H1 (cell line): ENCODE data around the gene ZNF789. TPM values are rescaled to one million over a fixed set of nuclear protein-coding genes. Genes with fewer than 3 reads are reported as not detected.
A peak's percentile ranks its signal among the peaks of the same experiment; 100 is the strongest.

Experiments used
- CTCF ChIA-PET: fragments of 300-600 bp; sonication (Branson Sonifier 250); formaldehyde crosslinking; loops from one replicate; lab custom pipeline; 2021; ENCODE audit not compliant: partially characterized antibody; lab: Charles Lee
- POLR2A ChIA-PET: fragments of 300-600 bp; sonication (Branson Sonifier 250); formaldehyde crosslinking; loops from one replicate; lab custom pipeline; 2021; ENCODE audit warnings: inconsistent platforms; ENCODE audit not compliant: partially characterized antibody; lab: Charles Lee
- DNase-seq, 2 experiments: peaks; one replicate each; pipeline versions ENCODE4 v3.0.0 to v3.0.0-alpha.2; 2010 to 2022; ENCODE audit warnings: low spot score in 2 of 2, low read depth in 1 of 2, mixed read lengths in 1 of 2
- FAIRE-seq: peaks from 2 replicates; lab custom pipeline; 2011; peaks lifted over from hg19 to GRCh38; lab: Jason Lieb, UNC
- H2AFZ ChIP-seq: 2 replicates; pipeline ENCODE4 v1.8.1; 2012; ENCODE audit warnings: low read length, inconsistent platforms
- H2AK5ac ChIP-seq: 2 replicates; pipeline ENCODE4 v1.6.1; 2013; ENCODE audit warnings: low read depth, low read length
- H2BK120ac ChIP-seq: replicated peaks from 2 replicates; pipeline ENCODE3; 2013; ENCODE audit warnings: low read depth, low read length, inconsistent platforms
- H2BK12ac ChIP-seq: 2 replicates; pipeline ENCODE4 v1.6.1; 2013; ENCODE audit warnings: low read depth, low read length
- H2BK15ac ChIP-seq: 2 replicates; pipeline ENCODE4 v1.6.1; 2013; ENCODE audit warnings: low read length
- H2BK20ac ChIP-seq: 2 replicates; pipeline ENCODE4 v1.6.1; 2013; ENCODE audit warnings: low read length
- H2BK5ac ChIP-seq: 2 replicates; pipeline ENCODE4 v1.6.1; 2013; ENCODE audit warnings: low read depth, low read length
- H3K14ac ChIP-seq: 2 replicates; pipeline ENCODE4 v1.6.1; 2013; ENCODE audit warnings: inconsistent platforms; ENCODE audit not compliant: insufficient read length
- H3K18ac ChIP-seq: 2 replicates; pipeline ENCODE4 v1.6.1; 2013; ENCODE audit warnings: low read length; ENCODE audit errors: extremely low read depth
- H3K23ac ChIP-seq: 2 replicates; pipeline ENCODE4 v1.6.1; 2013; ENCODE audit warnings: inconsistent platforms; ENCODE audit not compliant: insufficient read length
- H3K23me2 ChIP-seq: 2 replicates; pipeline ENCODE4 v1.6.1; 2013; ENCODE audit warnings: low read depth, low read length
- H3K27ac ChIP-seq: 2 replicates; pipeline ENCODE4 v1.6.1; 2011; ENCODE audit warnings: low read depth, low read length, inconsistent platforms
- H3K27me3 ChIP-seq, 4 experiments: replicated peaks in 1 of 4; 1 replicate in 1 of 4; 2 replicates in 3 of 4; pipeline versions ENCODE4 v1.6.1 to v1.8.1; 2011 to 2013; ENCODE audit warnings: low read length in 3 of 4, mild to moderate bottlenecking in 3 of 4, inconsistent platforms in 2 of 4, mixed read lengths in 2 of 4, moderate library complexity in 1 of 4; ENCODE audit not compliant: control insufficient read depth in 3 of 4, insufficient read depth in 3 of 4; ENCODE audit errors: extremely low read depth in 1 of 4
- H3K36me3 ChIP-seq, 4 experiments: 2 replicates each; pipeline versions ENCODE4 v1.6.1 to v1.8.1; 2011 to 2013; ENCODE audit warnings: mild to moderate bottlenecking in 4 of 4, low read length in 3 of 4, moderate library complexity in 2 of 4, control low read depth in 1 of 4, inconsistent platforms in 1 of 4; ENCODE audit not compliant: insufficient read depth in 4 of 4, control insufficient read depth in 2 of 4
- H3K4ac ChIP-seq: replicated peaks from 2 replicates; pipeline ENCODE3; 2013; ENCODE audit warnings: low read length, low read depth, mixed read lengths, inconsistent platforms; ENCODE audit not compliant: insufficient read length
- H3K4me1 ChIP-seq, 4 experiments: replicated peaks in 1 of 4; 1 replicate in 1 of 4; 2 replicates in 3 of 4; pipeline versions ENCODE4 v1.6.1 to v1.8.1; 2011 to 2013; ENCODE audit warnings: low read length in 3 of 4, inconsistent platforms in 2 of 4, mixed read lengths in 1 of 4; ENCODE audit not compliant: insufficient read depth in 4 of 4, control insufficient read depth in 3 of 4
- H3K4me2 ChIP-seq, 2 experiments: 2 replicates each; pipeline versions ENCODE4 v1.6.1 to v1.8.1; 2011 to 2013; ENCODE audit warnings: low read depth in 2 of 2, low read length in 2 of 2, control low read depth in 1 of 2, inconsistent platforms in 1 of 2, mild to moderate bottlenecking in 1 of 2; ENCODE audit not compliant: insufficient read depth in 1 of 2
- H3K4me3 ChIP-seq, 4 experiments: fragments of 200-600, 300-600 bp in 1 of 4; sonication (generic), shearing (Covaris generic), sonication (Bioruptor Twin) in 1 of 4; 2 replicates each; pipeline versions ENCODE4 v1.5.1 to v1.8.1; 2011 to 2016; ENCODE audit warnings: low read length in 4 of 4, low read depth in 3 of 4, control low read depth in 2 of 4, inconsistent platforms in 2 of 4, mild to moderate bottlenecking in 2 of 4, mixed read lengths in 1 of 4, moderate library complexity in 1 of 4; ENCODE audit not compliant: insufficient read depth in 2 of 4; ENCODE audit errors: extremely low read depth in 1 of 4
- H3K56ac ChIP-seq: replicated peaks from 2 replicates; pipeline ENCODE3; 2013; ENCODE audit warnings: low read depth, mild to moderate bottlenecking, mixed read lengths, low read length, inconsistent platforms; ENCODE audit not compliant: insufficient read length
- H3K79me1 ChIP-seq: 2 replicates; pipeline ENCODE4 v1.6.1; 2013; ENCODE audit warnings: low read depth, low read length, control low read depth
- H3K79me2 ChIP-seq, 2 experiments: 2 replicates each; pipeline versions ENCODE4 v1.6.1 to v1.8.1; 2012 to 2013; ENCODE audit warnings: low read length in 2 of 2, mild to moderate bottlenecking in 2 of 2, inconsistent platforms in 1 of 2; ENCODE audit not compliant: insufficient read depth in 2 of 2, control insufficient read depth in 1 of 2
- H3K9ac ChIP-seq, 4 experiments: replicated peaks in 1 of 4; 1 replicate in 1 of 4; 2 replicates in 3 of 4; pipeline versions ENCODE4 v1.6.1 to v1.8.1; 2011 to 2013; ENCODE audit warnings: low read depth in 3 of 4, low read length in 3 of 4, control low read depth in 2 of 4, mild to moderate bottlenecking in 2 of 4, moderate library complexity in 2 of 4, inconsistent platforms in 1 of 4; ENCODE audit errors: extremely low read depth in 1 of 4
- H3K9me3 ChIP-seq, 2 experiments: 2 replicates each; pipeline versions ENCODE4 v1.6.1 to v1.8.1; 2012 to 2013; ENCODE audit warnings: mild to moderate bottlenecking in 2 of 2, moderate library complexity in 2 of 2, control low read depth in 1 of 2, inconsistent platforms in 1 of 2, low read depth in 1 of 2, low read length in 1 of 2, mixed read lengths in 1 of 2; ENCODE audit not compliant: insufficient read depth in 2 of 2
- H4K20me1 ChIP-seq, 2 experiments: replicated peaks in 1 of 2; 2 replicates each; pipeline versions ENCODE3 to v1.8.1; 2011 to 2013; ENCODE audit warnings: inconsistent platforms in 2 of 2, low read length in 2 of 2, mild to moderate bottlenecking in 1 of 2; ENCODE audit not compliant: insufficient read depth in 2 of 2, control insufficient read depth in 1 of 2
- H4K5ac ChIP-seq: 2 replicates; pipeline ENCODE4 v1.6.1; 2013; ENCODE audit warnings: low read length, low read depth, mixed read lengths, inconsistent platforms; ENCODE audit not compliant: insufficient read length
- H4K8ac ChIP-seq: 2 replicates; pipeline ENCODE4 v1.8.0; 2013; ENCODE audit warnings: mild to moderate bottlenecking, moderate library complexity, low read length, inconsistent platforms; ENCODE audit not compliant: insufficient read depth; ENCODE audit errors: extremely low read depth
- H4K91ac ChIP-seq: replicated peaks from 2 replicates; pipeline ENCODE3; 2013; ENCODE audit warnings: low read length, mixed read lengths, inconsistent platforms; ENCODE audit not compliant: insufficient read length
- EGR1 ChIP-seq: IDR thresholded peaks from 2 replicates; pipeline ENCODE4 v1.6.1; 2011; ENCODE audit warnings: low read depth, low read length, borderline replicate concordance
- HDAC2 ChIP-seq, 2 experiments: fragments of 300-600 bp in 1 of 2; sonication (generic) in 1 of 2; IDR thresholded peaks; 2 replicates each; pipeline ENCODE4 v1.6.1; 2011 to 2012; ENCODE audit warnings: low read depth in 2 of 2, low read length in 2 of 2, mild to moderate bottlenecking in 2 of 2, moderate library complexity in 2 of 2, borderline replicate concordance in 1 of 2, inconsistent platforms in 1 of 2
- KDM5A ChIP-seq: fragments of 200-600 bp; IDR thresholded peaks from 2 replicates; pipeline ENCODE4 v1.7.1; 2012; ENCODE audit warnings: mild to moderate bottlenecking, low read length, inconsistent platforms, mixed read lengths
- RAD21 ChIP-seq, 2 experiments: IDR thresholded peaks in 1 of 2; conservative IDR thresholded peaks in 1 of 2; 2 replicates each; pipeline ENCODE4 v1.6.1; 2011; ENCODE audit warnings: low read depth in 2 of 2, low read length in 2 of 2, improper control_type of control experiment in 1 of 2, inconsistent platforms in 1 of 2, mild to moderate bottlenecking in 1 of 2, moderate library complexity in 1 of 2
- RBBP5 ChIP-seq: IDR thresholded peaks from 2 replicates; pipeline ENCODE4 v1.7.1; 2012; ENCODE audit warnings: low read depth, mild to moderate bottlenecking, inconsistent platforms, low read length, moderate library complexity, borderline replicate concordance
- SAP30 ChIP-seq: fragments of 300-600 bp; sonication (generic); IDR thresholded peaks from 2 replicates; pipeline ENCODE4 v1.7.1; 2012; ENCODE audit warnings: low read length, moderate library complexity, mild to moderate bottlenecking, inconsistent platforms; ENCODE audit not compliant: insufficient read depth, insufficient replicate concordance
- TAF1 ChIP-seq: IDR thresholded peaks from 2 replicates; pipeline ENCODE4 v1.6.1; 2011; ENCODE audit warnings: mild to moderate bottlenecking, low read depth, low read length
- WGBS, 2 experiments: shearing (Covaris generic) in 1 of 2; methylation state at CpG; one replicate each; pipeline versions ENCODE4 v1.1.6 to v1.1.7; 2013 to 2015; ENCODE audit warnings: low lambda C conversion rate in 2 of 2, mixed read lengths in 2 of 2, inconsistent platforms in 1 of 2, low coverage in 1 of 2, missing lambda C conversion rate in 1 of 2; ENCODE audit not compliant: insufficient replicate concordance in 2 of 2, insufficient coverage in 1 of 2, insufficient read length in 1 of 2; ENCODE audit errors: extremely low coverage in 1 of 2, missing lambda C conversion rate in 1 of 2; 5-methylcytosine and 5-hydroxymethylcytosine counted together
- polyA plus RNA-seq, 7 experiments: library from polyadenylated mRNA; depleted of rRNA in 3 of 7; stranded (reverse) in 5 of 7; unstranded in 2 of 7; fragments of >200 nt in 5 of 7; fragments of 200-250 nt in 2 of 7; gene quantifications; 1 replicate in 5 of 7; 2 replicates in 1 of 7; 4 replicates in 1 of 7; pipeline versions ENCODE4 v1.2.1 to v1.2.3, GENCODE V29; 2011 to 2013; ENCODE audit warnings: missing spikeins in 2 of 7, mixed read lengths in 2 of 7
- total RNA-seq: library from RNA; stranded (reverse); fragmentation: NEBNext Ultra II Directional; extraction: Animal tissue kit (Norgen Biotek cat#: 25700); gene quantifications from 2 replicates; pipeline ENCODE4 v1.2.1, GENCODE V29; 2021
- TF ChIP-seq, protein P1 (sequence below): IDR thresholded peaks from 2 replicates; pipeline ENCODE4 v1.6.1; 2012; ENCODE audit warnings: low read length, inconsistent platforms

Gene ZNF789
- total and polyA plus RNA-seq, 2 of the 8 experiments (the other 6 are each of a cell fraction or from before 2014, with no cell fraction given), result 11.4 to 12.5 TPM

DNA sequence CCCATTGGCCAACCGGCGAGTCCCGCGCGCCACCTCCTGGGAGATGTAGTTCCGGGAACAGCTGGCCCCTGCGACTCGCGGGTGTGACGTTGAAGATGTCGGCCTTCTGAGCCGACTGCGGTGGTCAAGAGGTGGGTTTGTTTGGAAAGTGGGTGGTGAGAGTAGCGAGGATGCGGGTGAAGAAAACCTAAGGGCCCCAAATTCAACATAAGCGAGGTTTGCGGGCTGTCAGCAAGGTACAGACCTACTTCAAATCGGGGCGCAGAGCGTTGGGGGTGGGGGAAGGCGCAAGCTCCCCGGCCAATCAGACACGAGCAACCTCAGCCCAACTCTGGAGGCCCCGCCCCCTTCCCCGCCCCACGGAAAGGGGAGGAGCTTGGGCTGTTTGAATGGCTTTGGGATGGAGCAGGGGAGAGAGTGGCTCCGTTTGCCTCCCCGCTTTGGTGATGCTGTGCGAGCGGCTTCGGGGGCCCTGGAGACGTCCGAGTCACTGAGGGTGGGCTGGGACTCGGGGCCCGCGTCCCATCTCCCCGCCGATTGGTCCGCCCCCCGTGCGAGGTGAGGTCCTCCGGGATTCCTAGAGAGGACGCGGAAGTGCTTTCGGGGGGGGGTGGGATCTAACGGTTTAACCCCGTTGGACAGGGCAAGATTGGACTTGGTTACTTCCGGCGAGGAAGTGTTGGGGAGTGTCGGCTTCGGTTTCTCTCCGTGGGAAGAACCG, 32.1 kb downstream of the ZNF789 start, which contains the start of gene ZKSCAN5:
TSS of gene ZKSCAN5 (plus strand) at position 60 of the 721 bp plus-strand sequence. CDS start 1,383 bp downstream, outside the sequence.
- Histone ChIP-seq H4K8ac (peak within 1 kb of the TSS; percentile 96), H3K18ac (peak within 1 kb of the TSS; percentile 98; the same call in 1 of the 2 replicates), H3K23me2 (peaks cover 2% of the 10 kb centered on the region; the same call in 1 of the 2 replicates), H2BK120ac (no peak within 1 kb of the TSS), H2BK12ac (0 out of 2 replicates have a peak within 1 kb of the TSS, but pooled peaks have one; percentile 39), H3K14ac (no peak within 1 kb of the TSS), H3K4me2 (peak within 1 kb of the TSS; percentile 62 to 75), H2BK5ac (peak within 1 kb of the TSS; percentile 96), H3K9ac (peak within 1 kb of the TSS; percentile 65 to 92 (median 80)), H3K4ac (no peak within 1 kb of the TSS), H3K27ac (peak within 1 kb of the TSS; percentile 89), H4K20me1 (no peaks in the 10 kb centered on the region), H3K56ac (peak within 1 kb of the TSS; percentile 97), H2AK5ac (no peak within 1 kb of the TSS), H3K4me1 (peaks cover 0 to 7% (median 4%) of the 10 kb centered on the region in 4 experiments; a peak in 5 of 7 replicates), H3K36me3 (no peaks in the 10 kb centered on the region; a peak in 1 of 8 replicates), H3K9me3 (no peaks in the 10 kb centered on the region), H3K27me3 (no peaks in the 10 kb centered on the region), H2AFZ (peak within 1 kb of the TSS; percentile 99), H3K79me1 (no peaks in the 10 kb centered on the region), H4K5ac (peak within 1 kb of the TSS; percentile 98), H3K23ac (no peak within 1 kb of the TSS), H2BK20ac (no peak within 1 kb of the TSS), H4K91ac (peak within 1 kb of the TSS; percentile 97), H3K79me2 (peaks cover 0 to 27% of the 10 kb centered on the region in 2 experiments; a peak in 3 of 4 replicates), H2BK15ac (peak within 1 kb of the TSS; percentile 98; the same call in 1 of the 2 replicates), H3K4me3 (peak within 1 kb of the TSS; percentile 89 to 97 (median 94))
- DNase-seq, result peak; percentile 82 to 99
- FAIRE-seq, result no peak
- ChIA-PET CTCF (interaction anchor here (0.8 to 1.1 kb wide), 2 partner anchors 13 to 111 kb away, joined by 3 to 4 read pairs; no protein-coding TSS in a partner anchor), POLR2A (interaction anchor here (0.8 to 3.2 kb wide), 16 partner anchors 10 to 96 kb away, joined by 3 to 26 read pairs (median 6); partner anchors contain the start of genes ATP5MF, BUD31, FAM200A and PDAP1)
- WGBS, 2 experiments, result 1% methylated on average over 36 of the region's 53 CpGs; no CpG with 5 or more reads in 1 of the 2 experiments
- TF ChIP-seq HDAC2 (IDR thresholded peaks at IDR 0.05; ENCODE audit: borderline replicate concordance in 1 of 2, low read depth in 2 of 2, low read length in 2 of 2) (peak; percentile 54 to 56; a peak in 1 of 4 replicates), TAF1 (peak; percentile 96), EGR1 (peak; percentile 97), SAP30 (peak; percentile 84), RAD21 (IDR thresholded peaks at IDR 0.05 in 1 of 2, conservative IDR thresholded peaks at IDR 0.05 in 1 of 2; ENCODE audit: low read depth in 2 of 2, low read length in 2 of 2) (no peak), RBBP5 (no peak; the same call in 1 of the 2 replicates), KDM5A (0 out of 2 replicates have a peak, but pooled peaks have one; percentile 43)
- TF ChIP-seq, protein P1, sequence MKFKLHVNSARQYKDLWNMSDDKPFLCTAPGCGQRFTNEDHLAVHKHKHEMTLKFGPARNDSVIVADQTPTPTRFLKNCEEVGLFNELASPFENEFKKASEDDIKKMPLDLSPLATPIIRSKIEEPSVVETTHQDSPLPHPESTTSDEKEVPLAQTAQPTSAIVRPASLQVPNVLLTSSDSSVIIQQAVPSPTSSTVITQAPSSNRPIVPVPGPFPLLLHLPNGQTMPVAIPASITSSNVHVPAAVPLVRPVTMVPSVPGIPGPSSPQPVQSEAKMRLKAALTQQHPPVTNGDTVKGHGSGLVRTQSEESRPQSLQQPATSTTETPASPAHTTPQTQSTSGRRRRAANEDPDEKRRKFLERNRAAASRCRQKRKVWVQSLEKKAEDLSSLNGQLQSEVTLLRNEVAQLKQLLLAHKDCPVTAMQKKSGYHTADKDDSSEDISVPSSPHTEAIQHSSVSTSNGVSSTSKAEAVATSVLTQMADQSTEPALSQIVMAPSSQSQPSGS, result no peak
